ENCODE results near the gene CERS6. TPM values are rescaled to one million over a fixed set of nuclear protein-coding genes. Genes with fewer than 3 reads are reported as not detected.

CERS6 gene
- total RNA-seq, 4 donors from 2014 or later, result 17.6 to 31.1 (median 24.1) TPM

DNA sequence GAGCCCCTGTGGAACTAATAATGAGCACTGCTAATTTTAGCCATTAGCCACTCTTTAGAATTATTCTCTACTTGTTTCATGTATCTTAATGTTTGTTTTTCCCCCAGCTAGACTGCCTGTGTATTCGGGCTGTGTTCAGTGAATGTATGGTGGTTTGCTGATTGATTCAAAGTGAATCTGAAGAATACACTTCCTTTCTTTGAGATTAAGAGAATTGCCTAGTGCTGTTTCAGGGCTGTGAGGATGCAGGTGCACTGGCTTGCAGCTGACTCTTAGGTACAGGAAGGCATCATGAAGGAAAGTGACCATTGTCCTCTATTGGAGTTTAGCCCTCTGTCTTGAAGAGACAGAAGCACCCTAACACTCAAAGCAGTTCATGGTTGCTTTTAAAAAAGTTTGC, 138.7 kb downstream of the CERS6 start:
- intact Hi-C loops (cut with DNase I), result no loop called here
- 73 to 100% methylated on average over 1 of the region's 1 CpG for WGBS, 2 donors

DNA sequence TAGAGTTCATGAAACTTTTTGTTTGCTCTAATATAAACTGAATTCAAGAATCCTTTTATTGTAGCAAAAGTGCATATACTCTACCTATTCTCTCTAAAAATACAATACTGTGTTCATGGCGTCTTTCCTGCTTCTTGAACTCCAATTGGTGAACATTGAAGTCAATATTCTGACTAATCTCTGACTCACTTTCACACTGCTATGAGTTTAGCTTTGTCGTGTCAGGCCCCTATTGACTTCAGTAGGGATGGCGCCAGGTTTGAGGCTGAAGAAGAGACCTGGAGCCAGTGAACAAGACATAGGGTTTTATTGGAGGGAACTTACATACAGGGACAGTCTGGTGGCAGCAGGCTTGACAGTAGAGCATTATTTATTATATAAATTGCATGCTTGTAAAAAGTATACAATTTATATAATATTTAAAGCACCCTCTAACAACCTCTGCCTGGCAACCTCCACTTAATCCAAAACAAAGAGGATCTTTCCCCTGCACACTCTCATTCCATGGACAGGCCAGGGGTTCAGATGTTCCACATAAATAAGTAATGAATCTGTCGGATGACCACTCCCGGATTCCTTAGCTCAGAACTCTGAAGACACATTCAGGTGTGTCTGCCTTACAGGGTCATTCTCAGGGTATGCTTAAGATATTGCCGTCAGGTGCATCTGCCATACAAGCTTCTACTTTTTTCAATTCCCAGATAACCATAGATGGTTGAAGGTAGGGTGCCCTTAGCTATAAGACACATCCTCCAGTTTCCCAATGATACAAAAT, 141.0 kb downstream of the CERS6 start:
- intact Hi-C loops (cut with DNase I), result no loop called here

More for the DNA sequence above, 138.7 kb downstream of the CERS6 start:
- Histone ChIP-seq H3K4me1 (peaks cover 0 to 17% (median 0%) of the 10 kb centered on the region in 3 donors), H3K27me3 (no peaks in the 10 kb centered on the region), H3K36me3 (no peaks in the 10 kb centered on the region), H3K9me3 (no peaks in the 10 kb centered on the region), H3K27ac (no peak overlapping the region), H3K4me3 (no peak overlapping the region)
- TF ChIP-seq, protein P1, sequence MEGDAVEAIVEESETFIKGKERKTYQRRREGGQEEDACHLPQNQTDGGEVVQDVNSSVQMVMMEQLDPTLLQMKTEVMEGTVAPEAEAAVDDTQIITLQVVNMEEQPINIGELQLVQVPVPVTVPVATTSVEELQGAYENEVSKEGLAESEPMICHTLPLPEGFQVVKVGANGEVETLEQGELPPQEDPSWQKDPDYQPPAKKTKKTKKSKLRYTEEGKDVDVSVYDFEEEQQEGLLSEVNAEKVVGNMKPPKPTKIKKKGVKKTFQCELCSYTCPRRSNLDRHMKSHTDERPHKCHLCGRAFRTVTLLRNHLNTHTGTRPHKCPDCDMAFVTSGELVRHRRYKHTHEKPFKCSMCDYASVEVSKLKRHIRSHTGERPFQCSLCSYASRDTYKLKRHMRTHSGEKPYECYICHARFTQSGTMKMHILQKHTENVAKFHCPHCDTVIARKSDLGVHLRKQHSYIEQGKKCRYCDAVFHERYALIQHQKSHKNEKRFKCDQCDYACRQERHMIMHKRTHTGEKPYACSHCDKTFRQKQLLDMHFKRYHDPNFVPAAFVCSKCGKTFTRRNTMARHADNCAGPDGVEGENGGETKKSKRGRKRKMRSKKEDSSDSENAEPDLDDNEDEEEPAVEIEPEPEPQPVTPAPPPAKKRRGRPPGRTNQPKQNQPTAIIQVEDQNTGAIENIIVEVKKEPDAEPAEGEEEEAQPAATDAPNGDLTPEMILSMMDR (IDR thresholded peaks at IDR 0.05), result no peak
- TF ChIP-seq POLR2A (IDR thresholded peaks at IDR 0.05), result no peak
- DNase-seq, result no peak

DNA sequence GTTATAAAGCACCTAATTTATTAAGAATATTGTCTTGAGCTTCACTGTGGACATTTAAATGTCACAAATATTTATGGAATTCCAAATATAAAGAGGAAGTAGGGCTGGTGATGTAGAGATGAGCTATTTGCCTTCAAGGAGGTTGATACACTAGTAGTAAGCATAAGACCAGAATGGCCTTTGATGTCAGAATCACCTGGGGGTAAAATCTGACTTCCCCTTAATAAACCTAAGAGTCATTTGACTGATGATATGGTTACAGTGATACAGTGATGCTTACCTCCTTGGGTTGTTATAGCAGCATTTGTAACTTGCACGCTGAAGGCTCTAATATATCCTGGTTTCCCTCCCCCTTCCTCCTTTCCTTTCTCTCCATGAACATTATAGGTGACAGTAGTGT, 143.7 kb downstream of the CERS6 start:
- Histone ChIP-seq H3K4me1 (no peaks in the 10 kb centered on the region), H3K4me3 (no peak overlapping the region), H3K36me3 (no peaks in the 10 kb centered on the region), H3K9me3 (peaks cover 0 to under 1% (median under 1%) of the 10 kb centered on the region in 3 donors), H3K27ac (no peak overlapping the region), H3K27me3 (no peaks in the 10 kb centered on the region)
- 93 to 100% methylated on average over 1 of the region's 1 CpG for WGBS, 2 donors
- TF ChIP-seq, protein P1 (IDR thresholded peaks at IDR 0.05), result no peak
- TF ChIP-seq POLR2A (IDR thresholded peaks at IDR 0.05), result no peak
- intact Hi-C loops (cut with DNase I), result no loop called here
- DNase-seq, result no peak

More for the DNA sequence above, 141.0 kb downstream of the CERS6 start:
- Histone ChIP-seq H3K4me1 (peaks cover 0 to 7% (median 0%) of the 10 kb centered on the region in 3 donors), H3K27me3 (no peaks in the 10 kb centered on the region), H3K9me3 (no peaks in the 10 kb centered on the region), H3K27ac (no peak overlapping the region), H3K36me3 (no peaks in the 10 kb centered on the region), H3K4me3 (no peak overlapping the region)
- TF ChIP-seq, protein P1 (IDR thresholded peaks at IDR 0.05), result no peak
- no peak for TF ChIP-seq POLR2A (IDR thresholded peaks at IDR 0.05)
- WGBS, 2 donors, result 71 to 72% methylated on average over 6 of the region's 6 CpGs
- no peak for DNase-seq

DNA sequence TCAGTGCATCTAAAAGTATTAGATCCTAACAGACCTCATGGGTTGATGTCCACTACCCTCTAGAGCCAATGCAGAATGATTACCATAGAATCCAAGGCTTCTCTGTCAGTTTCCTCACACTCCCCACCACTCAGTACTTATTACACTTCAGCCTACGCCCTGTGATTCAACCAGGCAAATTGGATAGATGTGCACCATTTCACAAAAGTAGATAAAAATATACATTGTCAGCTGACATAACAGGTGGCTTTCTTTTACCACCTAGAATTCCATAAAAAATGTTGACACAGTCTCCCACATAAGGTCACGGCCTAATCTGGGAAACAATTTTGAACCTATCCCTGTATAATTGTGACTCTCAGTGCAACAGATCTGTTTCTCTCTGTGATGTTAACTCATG, 144.9 kb downstream of the CERS6 start:
- Histone ChIP-seq H3K27ac (no peak overlapping the region), H3K27me3 (no peaks in the 10 kb centered on the region), H3K4me1 (no peaks in the 10 kb centered on the region), H3K4me3 (no peak overlapping the region), H3K36me3 (peaks cover 0 to 7% (median 0%) of the 10 kb centered on the region in 3 donors), H3K9me3 (peaks cover 0 to 13% (median 9%) of the 10 kb centered on the region in 3 donors)
- intact Hi-C loops (cut with DNase I), result no loop called here
- DNase-seq, result no peak
- 94 to 100% methylated on average over 2 of the region's 2 CpGs for WGBS, 2 donors
- TF ChIP-seq, protein P1 (IDR thresholded peaks at IDR 0.05), result no peak
- no peak for TF ChIP-seq POLR2A (IDR thresholded peaks at IDR 0.05)

DNA sequence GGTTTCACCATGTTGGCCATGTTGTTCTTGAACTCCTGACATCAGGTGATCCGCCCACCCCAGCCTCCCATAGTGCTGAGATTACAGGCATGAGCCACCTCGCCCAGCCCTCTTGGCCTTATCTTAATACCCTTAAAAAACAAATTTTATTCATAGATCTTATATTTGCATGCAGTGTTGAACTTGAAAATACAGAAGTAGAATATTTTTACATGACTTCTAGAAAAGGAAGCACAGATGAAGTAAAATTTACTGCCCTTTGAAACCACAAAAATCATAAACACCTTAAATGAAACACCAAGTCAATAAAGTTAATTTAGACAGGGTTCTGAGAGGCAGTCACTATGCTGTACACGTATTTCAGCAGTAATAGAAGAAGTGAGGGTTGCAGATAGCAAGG, 145.7 kb downstream of the CERS6 start:
- Histone ChIP-seq H3K27me3 (no peaks in the 10 kb centered on the region), H3K27ac (no peak overlapping the region), H3K9me3 (peaks cover 0 to 15% (median 9%) of the 10 kb centered on the region in 3 donors), H3K36me3 (peaks cover 0 to 9% (median 0%) of the 10 kb centered on the region in 3 donors), H3K4me1 (no peaks in the 10 kb centered on the region), H3K4me3 (no peak overlapping the region)
- WGBS, 2 donors, result 76 to 81% methylated on average over 3 of the region's 3 CpGs
- intact Hi-C loops (cut with DNase I), result no loop called here
- TF ChIP-seq POLR2A (IDR thresholded peaks at IDR 0.05), result no peak
- TF ChIP-seq, protein P1 (IDR thresholded peaks at IDR 0.05), result no peak
- no peak for DNase-seq

Measured in esophagus squamous epithelium (tissue), 5 donors.